Stimulated activated CD4-positive, alpha-beta T cell treated with anti-CD3 and anti-CD28 coated beads, Interleukin-15, amount 100 ng/mL, for 48 hours (primary cell): ENCODE measurements around the gene GET3.
"Not testable (repeated sequence)": the region's sequence is repeated elsewhere in the genome, so short reads cannot be mapped to it uniquely, and the experiment has no call there.

Source experiments
- DNase-seq, 2 donors: peaks; one replicate each; pipeline ENCODE4 v3.0.0-alpha.2; 2020; ENCODE audit warnings: low read depth in 2 of 2

The GET3 gene

GRCh38 chr19:12715929-12716328, 21.4 kb upstream of the GET3 start:
- DNase-seq: no peak

DNA sequence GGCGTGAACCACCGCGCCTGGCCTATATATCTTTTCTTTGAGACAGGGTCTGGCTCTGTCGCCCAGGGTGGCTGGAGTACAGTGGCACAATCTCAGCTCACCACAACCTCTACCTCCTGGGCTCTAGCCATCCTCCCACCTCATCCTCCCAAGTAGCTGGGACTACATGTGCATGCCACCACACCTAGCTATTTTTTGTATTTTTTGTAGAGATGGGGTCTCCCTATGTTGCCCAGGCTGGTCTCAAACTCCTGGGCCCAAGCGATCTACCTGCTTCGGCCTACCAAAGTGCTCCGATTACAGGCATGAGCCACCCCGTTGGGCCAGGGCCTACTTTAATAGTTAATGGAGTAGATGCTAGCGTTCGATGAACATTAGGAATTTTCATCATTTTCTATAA, 17.0 kb upstream of the GET3 start:
- DNase-seq: no peak

DNA sequence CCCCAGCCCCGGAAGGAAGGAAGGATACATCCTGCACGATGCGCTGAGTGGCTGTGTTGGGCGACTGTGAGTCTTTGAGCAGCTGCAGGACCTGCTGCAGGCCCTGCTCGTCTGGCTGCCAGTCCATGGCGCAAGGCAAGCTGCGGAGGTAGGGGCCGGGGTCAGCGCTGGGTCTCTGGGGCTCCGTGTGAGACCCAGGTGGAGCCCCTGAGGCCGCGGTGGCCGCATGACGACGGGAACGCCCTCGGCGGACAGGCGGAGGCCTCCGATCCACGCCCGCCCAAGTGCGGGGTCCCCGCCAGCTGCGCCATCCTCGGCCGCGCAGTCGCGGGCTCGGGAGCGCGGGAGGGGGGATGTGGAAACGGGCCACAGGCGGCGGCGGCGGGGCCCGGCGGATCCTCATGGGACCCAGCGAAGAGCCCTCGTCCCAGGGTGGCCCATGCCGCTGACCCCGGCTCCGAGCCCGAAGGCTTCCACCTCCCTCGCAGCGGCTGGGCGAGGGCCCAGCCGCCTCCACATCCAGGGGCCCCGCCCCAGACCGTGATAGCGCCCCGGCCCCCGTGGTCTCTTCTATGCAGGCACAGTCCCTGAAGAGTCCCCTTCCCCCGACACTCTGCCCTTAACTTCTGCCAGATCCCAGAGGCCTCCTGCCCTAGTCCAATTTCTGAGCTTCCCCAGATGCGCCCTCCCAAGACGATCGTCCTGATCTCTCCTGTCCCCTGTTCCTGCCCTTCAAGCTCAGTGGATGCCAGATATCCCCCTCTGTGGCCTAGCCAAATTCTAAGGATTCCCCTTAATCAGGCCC, 16.2 kb upstream of the GET3 start:
- no peak for DNase-seq

- DNase-seq: peak in 1 of 2 donors; percentile 37
These were observed 15.4 kb upstream of the GET3 start for GRCh38 chr19:12721656-12722565.

- peak; percentile 91 to 93 for DNase-seq
These were observed 14.5 kb upstream of the GET3 start for GRCh38 chr19:12722566-12723380.

- no peak for DNase-seq
These were observed 14.0 kb upstream of the GET3 start for GRCh38 chr19:12723381-12723640.

DNA sequence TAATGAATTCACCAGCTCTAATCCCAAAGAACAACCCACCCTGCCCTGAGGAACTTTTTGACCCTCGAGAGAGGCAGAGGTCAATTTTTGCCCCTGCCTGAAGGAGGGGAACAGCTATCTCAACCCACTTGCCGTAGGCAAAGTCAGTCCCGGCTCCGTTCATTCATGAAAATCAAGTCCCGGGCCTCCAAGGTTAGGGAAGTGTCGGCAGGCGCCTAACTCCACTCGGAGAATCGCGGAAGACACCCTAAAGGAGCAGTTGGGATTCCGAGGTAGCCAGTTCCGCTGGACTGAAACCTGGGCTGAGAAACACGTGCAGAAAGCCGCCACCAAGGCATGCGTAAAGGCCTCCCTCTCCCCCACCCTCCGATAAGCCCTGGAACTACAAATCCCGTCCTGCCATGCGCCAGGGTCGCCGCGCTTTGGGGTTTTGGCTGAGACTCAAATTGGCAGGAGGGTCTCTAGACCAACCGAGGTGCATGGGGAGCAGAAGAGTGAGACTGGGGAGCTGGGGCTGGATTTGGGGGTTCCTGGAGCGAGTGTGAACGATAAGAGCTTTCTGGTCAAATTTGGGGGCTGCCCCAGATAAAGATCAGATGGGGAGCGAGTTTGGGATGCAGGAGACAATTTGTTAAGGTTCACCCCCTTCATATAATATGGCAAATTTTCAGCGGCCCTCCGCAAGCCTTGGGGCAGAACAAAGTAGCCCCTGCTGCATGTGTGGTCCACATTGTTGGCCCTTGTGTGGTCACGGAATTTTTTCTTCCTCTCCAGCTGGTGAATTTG, 13.5 kb upstream of the GET3 start, which contains the start of gene TNPO2:
Gene TNPO2 (minus strand): TSS at position 292 of the 786 bp plus-strand sequence. CDS start 2,955 bp downstream, outside the sequence.
- DNase-seq: peak; percentile 68

GRCh38 chr19:12725612-12726011, 11.7 kb upstream of the GET3 start:
- not testable (repeated sequence) for DNase-seq

DNA sequence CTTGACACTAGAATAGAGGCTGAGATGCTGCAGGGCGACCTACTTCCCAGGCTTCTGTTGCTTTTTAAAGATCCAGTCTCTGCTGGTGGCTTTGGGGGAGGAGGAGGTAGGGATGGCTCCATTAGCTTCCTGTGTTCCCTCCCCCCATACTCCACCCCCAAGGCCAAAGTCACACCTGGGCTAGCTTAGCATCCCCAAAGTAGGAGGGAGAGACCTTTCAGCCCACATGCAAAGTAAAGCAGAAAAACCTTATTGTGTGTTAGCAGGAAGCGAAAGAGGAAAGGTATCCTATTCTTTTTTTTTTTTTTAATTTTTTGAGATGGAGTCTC, 10.3 kb upstream of the GET3 start:
- no peak for DNase-seq

DNA sequence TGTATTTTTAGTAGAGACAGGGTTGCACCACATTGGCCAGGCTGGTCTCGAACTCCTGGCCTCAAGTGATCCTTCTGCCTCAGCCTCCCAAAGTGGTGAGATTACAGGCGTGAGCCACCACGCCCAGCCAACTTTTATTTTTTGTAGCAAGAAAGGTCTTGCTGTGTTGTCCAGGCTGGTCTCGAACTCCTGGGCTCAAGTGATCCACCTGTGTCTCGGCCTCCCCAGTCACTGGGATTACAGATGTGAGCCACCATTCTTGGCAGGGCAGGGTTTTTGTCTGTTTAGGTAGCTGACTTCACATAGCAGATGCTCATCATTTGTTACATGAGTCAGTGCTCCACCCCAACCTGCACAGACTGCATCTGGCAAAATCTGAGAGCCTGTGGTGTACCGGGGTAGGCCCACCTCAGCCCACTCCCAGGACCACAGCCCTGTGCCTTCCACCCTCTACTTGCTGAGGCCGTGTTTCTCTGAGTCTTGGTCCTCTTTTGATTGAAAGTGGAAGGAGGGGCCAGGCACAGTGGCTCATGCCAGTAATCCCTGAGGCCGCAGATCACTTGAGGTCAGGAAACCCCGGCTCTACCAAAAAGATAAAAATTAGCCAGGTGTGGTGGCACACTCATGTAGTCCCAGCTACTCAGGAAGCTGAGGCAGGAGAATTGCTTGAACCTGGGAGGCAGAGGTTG, 9.4 kb upstream of the GET3 start:
- DNase-seq: no peak

DNA sequence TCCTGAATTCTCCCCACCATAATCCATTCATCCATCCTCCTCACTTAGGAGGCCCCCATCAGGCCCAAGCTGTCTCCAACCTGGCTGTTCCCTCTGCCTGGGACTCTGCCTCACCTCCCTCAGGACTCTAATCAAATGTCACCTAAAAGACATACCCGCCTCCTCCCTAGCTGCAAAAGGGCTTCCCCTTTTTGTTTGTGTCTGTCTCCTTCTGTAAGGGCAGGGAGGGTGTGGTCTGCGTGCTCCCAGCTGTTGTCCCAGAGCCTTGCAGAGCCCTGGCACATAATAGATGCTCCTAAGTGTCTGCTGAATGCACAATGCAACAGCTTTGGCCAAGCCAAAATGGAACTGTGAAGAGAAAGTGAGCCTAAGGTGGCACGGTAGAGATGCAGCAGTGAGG, 7.2 kb upstream of the GET3 start:
- no peak for DNase-seq

- no peak for DNase-seq
These were observed 6.0 kb upstream of the GET3 start for GRCh38 chr19:12731337-12731736.

- peak; percentile 55 to 61 for DNase-seq
These were observed 3.7 kb upstream of the GET3 start for GRCh38 chr19:12733369-12734214.

GRCh38 chr19:12737835-12738351, 596 bp downstream of the GET3 start:
- DNase-seq: no peak

DNA sequence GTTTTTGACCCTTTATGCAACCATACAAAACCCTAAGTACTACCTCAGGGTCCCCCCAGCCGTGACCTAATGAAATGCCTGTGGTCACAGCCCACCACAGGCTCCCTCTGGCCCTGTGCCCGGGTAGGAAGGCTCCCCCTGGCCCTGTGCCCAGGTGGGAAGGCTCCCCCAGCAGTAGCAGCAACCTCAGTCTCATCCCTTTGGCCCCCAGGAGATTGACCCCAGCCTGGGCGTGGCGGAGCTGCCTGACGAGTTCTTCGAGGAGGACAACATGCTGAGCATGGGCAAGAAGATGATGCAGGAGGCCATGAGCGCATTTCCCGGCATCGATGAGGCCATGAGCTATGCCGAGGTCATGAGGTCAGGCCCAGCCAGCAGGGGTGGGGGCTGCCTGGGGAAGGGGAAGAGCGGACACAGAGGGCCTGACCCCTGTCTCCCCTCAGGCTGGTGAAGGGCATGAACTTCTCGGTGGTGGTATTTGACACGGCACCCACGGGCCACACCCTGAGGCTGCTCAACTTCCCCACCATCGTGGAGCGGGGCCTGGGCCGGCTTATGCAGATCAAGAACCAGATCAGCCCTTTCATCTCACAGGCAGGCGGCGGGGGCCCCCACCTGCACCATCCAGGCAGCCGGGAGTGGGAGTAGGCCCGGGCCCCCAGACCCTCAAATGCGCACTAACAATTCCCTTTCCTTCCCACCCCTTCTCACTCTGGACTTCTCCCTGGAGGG, 8.0 kb downstream of the GET3 start:
- no peak for DNase-seq

GRCh38 chr19:12748489-12748888, 11.2 kb downstream of the GET3 start:
- no peak for DNase-seq

DNA sequence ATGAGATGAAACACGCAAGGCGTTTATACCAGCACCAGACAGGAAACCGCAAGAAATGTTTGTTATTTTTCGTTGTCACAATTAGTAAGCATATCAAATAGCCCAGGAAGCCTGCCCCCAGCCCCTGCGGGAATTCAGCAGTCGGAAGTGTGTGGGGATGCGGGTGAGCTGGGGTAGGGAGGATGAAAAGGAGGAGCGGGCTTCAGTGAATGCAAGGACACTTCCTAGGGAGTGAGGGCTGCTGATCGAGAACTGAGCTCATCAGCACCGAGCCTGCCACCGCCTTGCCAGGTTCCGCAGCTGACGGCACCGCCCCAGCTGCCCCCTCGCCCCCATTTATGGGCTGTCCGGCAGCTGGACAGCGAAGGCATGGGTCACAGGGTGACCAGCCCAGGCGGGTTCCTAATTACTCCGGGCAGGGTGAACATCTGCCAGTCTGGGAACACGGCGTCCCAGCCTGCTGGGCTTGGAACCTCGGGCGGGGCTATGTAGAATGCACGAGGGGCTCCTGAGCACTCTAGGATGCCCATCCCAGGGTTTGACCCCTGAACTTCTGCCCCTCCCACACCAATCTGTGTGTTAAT, 12.7 kb downstream of the GET3 start:
- DNase-seq: no peak

- no peak for DNase-seq
These were observed 13.6 kb downstream of the GET3 start for GRCh38 chr19:12750851-12751250.

- no peak for DNase-seq
These were observed 14.3 kb downstream of the GET3 start, which contains the start of gene BEST2 for GRCh38 chr19:12751635-12752034. Gene BEST2, plus strand, starts transcription at chr19:12751791. Its CDS starts 802 bp downstream, at chr19:12752593.
